Psoas muscle (tissue), 8 donors: ENCODE measurements around the gene SLC25A25. TPM values are rescaled to one million over a fixed set of nuclear protein-coding genes. Genes with fewer than 3 reads are reported as not detected.

Source experiments
- ATAC-seq, 4 donors: fragments of 200-7000 bp; cut with Tn5 transposase; one replicate each; pipeline ENCODE4 v1.9.1; 2020; ENCODE audit warnings: moderate library complexity in 3 of 4, mild to moderate bottlenecking in 2 of 4
- DNase-seq, 2 donors: peaks; one replicate each; pipeline ENCODE4 v3.0.0-alpha.2; 2020
- H3K27ac ChIP-seq: fragments of 200-600 bp; one replicate; pipeline ENCODE4 v1.8.0; 2022
- H3K27me3 ChIP-seq, 3 donors: fragments of 200-600 bp in 1 of 3; one replicate each; pipeline versions ENCODE4 v1.6.1 to v1.8.0; 2013 to 2022; ENCODE audit warnings: low read length in 2 of 3, mild to moderate bottlenecking in 2 of 3, moderate library complexity in 1 of 3; ENCODE audit not compliant: insufficient read depth in 3 of 3
- H3K36me3 ChIP-seq, 2 donors: fragments of 200-600 bp in 1 of 2; one replicate each; pipeline versions ENCODE4 v1.6.1 to v1.8.0; 2013 to 2022; ENCODE audit warnings: low read depth in 1 of 2, mild to moderate bottlenecking in 1 of 2, moderate library complexity in 1 of 2; ENCODE audit not compliant: insufficient read depth in 1 of 2
- H3K4me1 ChIP-seq: fragments of 200-600 bp; one replicate; pipeline ENCODE4 v1.8.0; 2022
- H3K4me3 ChIP-seq: fragments of 200-600 bp; one replicate; pipeline ENCODE4 v1.8.0; 2022; ENCODE audit warnings: mild to moderate bottlenecking
- H3K9me3 ChIP-seq: fragments of 200-600 bp; one replicate; pipeline ENCODE4 v1.8.0; 2022
- WGBS, 3 donors: extraction: QIAGEN DNeasy Blood & Tissue Kit; methylation state at CpG; one replicate each; pipeline versions ENCODE4 v1.1.6 to v1.1.7; 2013; 5-methylcytosine and 5-hydroxymethylcytosine counted together
- intact Hi-C, 2 donors: fragments of 100-400 bp; cut with DNase I; formaldehyde crosslinking; loops; one replicate each; pipeline versions ENCODE4 v1.11.0 to v1.14.2; 2022
- polyA plus RNA-seq, 3 donors: library from polyadenylated mRNA; stranded (reverse); fragments of 200-250 nt; gene quantifications; one replicate each; pipeline ENCODE4 v1.2.3, GENCODE V29; 2013
- total RNA-seq, 4 donors: library from RNA; stranded (reverse); fragmentation: NEBNext Ultra II Directional in 2 of 4; extraction: Animal tissue kit (Norgen Biotek cat#: 25700) in 2 of 4; gene quantifications; one replicate each; pipeline versions ENCODE4 v1.2.1 to v1.2.4, GENCODE V29; 2021 to 2023
- TF ChIP-seq, protein P1 (sequence below): fragments of 200-600 bp; IDR thresholded peaks from one replicate; pipeline ENCODE4 v1.8.0; 2022; ENCODE audit warnings: antibody characterized with exemption
- donor health status: healthy with polysubstance abuse.
- donor health status: DM: no; HTN: no; CAD: no; lungs with moderate emphysema.
- donor health status: Bipolar disorder and iron deficiency.
- donor health status: healthy.
- donor health status: DM: yes; HTN: yes; CAD: no.
- donor health status: DM: no; HTN: no; CAD: no.
- donor health status: DM: no; HTN: no; CAD: no.
- donor health status: DM: yes; HTN: yes; CAD: no.

SLC25A25 gene
- total and polyA plus RNA-seq, 7 donors: 3.6 to 50.3 (median 10.6) TPM

GRCh38 chr9:128105538-128106175 is 37.6 kb downstream of the SLC25A25 start:
- TF ChIP-seq, protein P1, sequence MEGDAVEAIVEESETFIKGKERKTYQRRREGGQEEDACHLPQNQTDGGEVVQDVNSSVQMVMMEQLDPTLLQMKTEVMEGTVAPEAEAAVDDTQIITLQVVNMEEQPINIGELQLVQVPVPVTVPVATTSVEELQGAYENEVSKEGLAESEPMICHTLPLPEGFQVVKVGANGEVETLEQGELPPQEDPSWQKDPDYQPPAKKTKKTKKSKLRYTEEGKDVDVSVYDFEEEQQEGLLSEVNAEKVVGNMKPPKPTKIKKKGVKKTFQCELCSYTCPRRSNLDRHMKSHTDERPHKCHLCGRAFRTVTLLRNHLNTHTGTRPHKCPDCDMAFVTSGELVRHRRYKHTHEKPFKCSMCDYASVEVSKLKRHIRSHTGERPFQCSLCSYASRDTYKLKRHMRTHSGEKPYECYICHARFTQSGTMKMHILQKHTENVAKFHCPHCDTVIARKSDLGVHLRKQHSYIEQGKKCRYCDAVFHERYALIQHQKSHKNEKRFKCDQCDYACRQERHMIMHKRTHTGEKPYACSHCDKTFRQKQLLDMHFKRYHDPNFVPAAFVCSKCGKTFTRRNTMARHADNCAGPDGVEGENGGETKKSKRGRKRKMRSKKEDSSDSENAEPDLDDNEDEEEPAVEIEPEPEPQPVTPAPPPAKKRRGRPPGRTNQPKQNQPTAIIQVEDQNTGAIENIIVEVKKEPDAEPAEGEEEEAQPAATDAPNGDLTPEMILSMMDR: no peak
- Histone ChIP-seq H3K27ac (peak overlapping the region; percentile 97), H3K27me3 (no peaks in the 10 kb centered on the region), H3K4me1 (peaks cover 89% of the 10 kb centered on the region), H3K4me3 (peak overlapping the region; percentile 30), H3K9me3 (no peaks in the 10 kb centered on the region), H3K36me3 (peaks cover 2 to 79% of the 10 kb centered on the region in 2 donors)
- 55 to 75% (median 59%) methylated on average over 21 of the region's 21 CpGs for WGBS, 3 donors
- intact Hi-C loops: no loop called here
- ATAC-seq: no peak
- peak in 1 of 2 donors; percentile 50 for DNase-seq

DNA sequence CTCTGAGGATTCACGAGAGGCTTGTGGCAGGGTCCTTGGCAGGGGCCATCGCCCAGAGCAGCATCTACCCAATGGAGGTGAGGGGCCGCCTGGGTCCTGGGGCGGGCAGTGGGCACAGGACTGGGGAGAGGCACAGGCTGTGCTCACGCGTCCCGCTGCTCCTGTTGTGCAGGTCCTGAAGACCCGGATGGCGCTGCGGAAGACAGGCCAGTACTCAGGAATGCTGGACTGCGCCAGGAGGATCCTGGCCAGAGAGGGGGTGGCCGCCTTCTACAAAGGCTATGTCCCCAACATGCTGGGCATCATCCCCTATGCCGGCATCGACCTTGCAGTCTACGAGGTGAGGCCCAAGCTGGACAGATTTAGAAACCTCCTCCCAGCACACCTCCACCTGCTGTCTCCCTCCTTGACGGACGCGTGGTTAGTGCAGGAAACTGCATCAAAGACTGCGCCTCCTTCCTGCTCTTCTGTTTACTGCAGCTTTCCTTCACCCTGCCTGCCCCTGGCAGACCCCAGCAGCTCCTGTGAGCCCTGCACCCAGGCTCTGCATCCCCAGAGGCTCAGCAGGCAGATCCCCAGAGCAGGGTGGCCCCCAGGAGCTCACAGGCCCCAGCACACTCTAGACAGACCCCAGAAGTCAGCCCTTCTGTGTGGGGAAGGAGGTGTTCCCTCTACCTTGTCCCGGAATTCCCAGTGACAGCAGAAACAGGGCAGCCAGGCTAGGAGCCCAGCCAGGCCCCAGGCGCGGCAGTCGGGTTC is 38.3 kb downstream of the SLC25A25 start:
- Histone ChIP-seq H3K27me3 (no peaks in the 10 kb centered on the region), H3K36me3 (peaks cover 2 to 72% of the 10 kb centered on the region in 2 donors), H3K4me1 (peaks cover 88% of the 10 kb centered on the region), H3K4me3 (peak overlapping the region; percentile 30), H3K27ac (peak overlapping the region; percentile 97), H3K9me3 (no peaks in the 10 kb centered on the region)
- ATAC-seq (no peak), DNase-seq (peak in 1 of 2 donors; percentile 67)
- intact Hi-C loops: no loop called here
- WGBS, 3 donors: 37 to 55% (median 43%) methylated on average over 23 of the region's 23 CpGs
- TF ChIP-seq, protein P1: no peak

DNA sequence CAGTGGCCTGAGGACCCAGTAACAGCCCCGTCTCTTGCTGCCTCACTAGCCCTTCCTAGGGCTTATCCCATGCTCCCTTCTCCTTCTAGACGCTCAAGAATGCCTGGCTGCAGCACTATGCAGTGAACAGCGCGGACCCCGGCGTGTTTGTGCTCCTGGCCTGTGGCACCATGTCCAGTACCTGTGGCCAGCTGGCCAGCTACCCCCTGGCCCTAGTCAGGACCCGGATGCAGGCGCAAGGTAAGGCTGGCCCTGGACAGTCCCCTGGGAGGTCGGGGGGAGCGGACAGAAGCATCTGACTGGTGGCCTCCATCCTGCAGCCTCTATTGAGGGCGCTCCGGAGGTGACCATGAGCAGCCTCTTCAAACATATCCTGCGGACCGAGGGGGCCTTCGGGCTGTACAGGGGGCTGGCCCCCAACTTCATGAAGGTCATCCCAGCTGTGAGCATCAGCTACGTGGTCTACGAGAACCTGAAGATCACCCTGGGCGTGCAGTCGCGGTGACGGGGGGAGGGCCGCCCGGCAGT is 39.0 kb downstream of the SLC25A25 start:
- Histone ChIP-seq H3K36me3 (peaks cover 2 to 67% of the 10 kb centered on the region in 2 donors), H3K4me3 (peak overlapping the region; percentile 6), H3K27ac (peak overlapping the region; percentile 97), H3K9me3 (no peaks in the 10 kb centered on the region), H3K27me3 (no peaks in the 10 kb centered on the region), H3K4me1 (peaks cover 87% of the 10 kb centered on the region)
- WGBS, 3 donors: 35 to 54% (median 41%) methylated on average over 22 to 23 of the region's 23 CpGs
- peak in 1 of 2 donors; percentile 66 for DNase-seq
- ATAC-seq: no peak
- TF ChIP-seq, protein P1: no peak
- intact Hi-C loops: no loop called here

DNA sequence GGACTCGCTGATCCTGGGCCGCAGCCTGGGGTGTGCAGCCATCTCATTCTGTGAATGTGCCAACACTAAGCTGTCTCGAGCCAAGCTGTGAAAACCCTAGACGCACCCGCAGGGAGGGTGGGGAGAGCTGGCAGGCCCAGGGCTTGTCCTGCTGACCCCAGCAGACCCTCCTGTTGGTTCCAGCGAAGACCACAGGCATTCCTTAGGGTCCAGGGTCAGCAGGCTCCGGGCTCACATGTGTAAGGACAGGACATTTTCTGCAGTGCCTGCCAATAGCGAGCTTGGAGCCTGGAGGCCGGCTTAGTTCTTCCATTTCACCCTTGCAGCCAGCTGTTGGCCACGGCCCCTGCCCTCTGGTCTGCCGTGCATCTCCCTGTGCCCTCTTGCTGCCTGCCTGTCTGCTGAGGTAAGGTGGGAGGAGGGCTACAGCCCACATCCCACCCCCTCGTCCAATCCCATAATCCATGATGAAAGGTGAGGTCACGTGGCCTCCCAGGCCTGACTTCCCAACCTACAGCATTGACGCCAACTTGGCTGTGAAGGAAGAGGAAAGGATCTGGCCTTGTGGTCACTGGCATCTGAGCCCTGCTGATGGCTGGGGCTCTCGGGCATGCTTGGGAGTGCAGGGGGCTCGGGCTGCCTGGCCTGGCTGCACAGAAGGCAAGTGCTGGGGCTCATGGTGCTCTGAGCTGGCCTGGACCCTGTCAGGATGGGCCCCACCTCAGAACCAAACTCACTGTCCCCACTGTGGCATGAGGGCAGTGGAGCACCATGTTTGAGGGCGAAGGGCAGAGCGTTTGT is 39.6 kb downstream of the SLC25A25 start:
- no peaks in the 10 kb centered on the region for H3K27me3 ChIP-seq
- peaks cover 86% of the 10 kb centered on the region for H3K4me1 ChIP-seq
- peaks cover 2 to 60% of the 10 kb centered on the region in 2 donors for H3K36me3 ChIP-seq
- DNase-seq (peak; percentile 62 to 86), ATAC-seq (peak; percentile 39 to 53 (median 40))
- H3K4me3 ChIP-seq: peak overlapping the region; percentile 6
- 30 to 42% (median 33%) methylated on average over 18 of the region's 18 CpGs for WGBS, 3 donors
- TF ChIP-seq, protein P1: no peak
- peak overlapping the region; percentile 97 for H3K27ac ChIP-seq
- intact Hi-C loops: no loop called here
- no peaks in the 10 kb centered on the region for H3K9me3 ChIP-seq
